Measurements from ENCODE around the gene FOXC2. TPM values are rescaled to one million over a fixed set of nuclear protein-coding genes. Genes with fewer than 3 reads are reported as not detected.

FOXC2 gene
- total and polyA plus RNA-seq, 2 of the 13 experiments (the other 11 are each of a cell fraction or from before 2014, with no cell fraction given) = not detected

DNA sequence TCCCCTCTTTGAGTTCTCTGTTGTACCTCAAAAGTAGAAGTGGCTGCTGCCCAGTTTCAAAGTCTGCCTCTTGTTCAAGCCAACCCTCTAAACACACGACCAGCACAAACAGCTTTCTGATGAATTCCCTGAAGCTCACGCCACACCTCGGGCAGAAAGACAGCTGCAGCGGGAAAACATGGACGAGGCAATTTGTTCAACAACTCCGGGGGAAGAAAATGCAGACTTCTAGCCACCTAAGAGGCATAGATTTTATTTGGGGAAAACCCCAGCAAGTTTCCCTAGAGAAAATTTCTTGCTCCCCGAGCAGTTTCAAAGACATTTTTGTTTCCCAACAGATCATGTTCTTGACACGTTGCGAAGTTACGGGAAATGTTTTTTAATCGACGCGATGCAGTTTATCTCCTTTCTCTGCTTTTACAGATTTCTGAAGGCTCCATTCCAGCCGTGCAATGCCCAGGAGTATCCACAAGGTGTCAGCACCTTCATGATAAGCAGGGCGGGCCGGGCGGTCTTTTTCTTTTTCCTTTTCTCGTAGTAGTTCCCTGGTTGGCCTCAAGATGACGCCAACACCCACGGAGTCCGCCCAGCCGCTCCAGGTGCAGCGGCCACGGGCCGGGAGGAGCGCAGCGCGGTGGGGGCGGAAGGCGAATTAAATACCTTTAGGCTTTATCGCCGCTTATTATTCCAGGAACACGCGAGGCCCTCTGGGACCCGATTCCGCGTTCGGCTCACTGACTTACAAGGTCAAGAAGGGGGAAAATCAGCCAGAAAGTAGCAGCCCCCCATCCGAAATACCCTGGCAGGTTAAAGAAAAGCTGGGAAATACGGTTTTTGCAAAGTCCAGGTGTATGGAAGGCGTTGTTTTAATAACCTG lies 2.9 kb upstream of the FOXC2 start (continued):
- TF ChIP-seq, protein P1, sequence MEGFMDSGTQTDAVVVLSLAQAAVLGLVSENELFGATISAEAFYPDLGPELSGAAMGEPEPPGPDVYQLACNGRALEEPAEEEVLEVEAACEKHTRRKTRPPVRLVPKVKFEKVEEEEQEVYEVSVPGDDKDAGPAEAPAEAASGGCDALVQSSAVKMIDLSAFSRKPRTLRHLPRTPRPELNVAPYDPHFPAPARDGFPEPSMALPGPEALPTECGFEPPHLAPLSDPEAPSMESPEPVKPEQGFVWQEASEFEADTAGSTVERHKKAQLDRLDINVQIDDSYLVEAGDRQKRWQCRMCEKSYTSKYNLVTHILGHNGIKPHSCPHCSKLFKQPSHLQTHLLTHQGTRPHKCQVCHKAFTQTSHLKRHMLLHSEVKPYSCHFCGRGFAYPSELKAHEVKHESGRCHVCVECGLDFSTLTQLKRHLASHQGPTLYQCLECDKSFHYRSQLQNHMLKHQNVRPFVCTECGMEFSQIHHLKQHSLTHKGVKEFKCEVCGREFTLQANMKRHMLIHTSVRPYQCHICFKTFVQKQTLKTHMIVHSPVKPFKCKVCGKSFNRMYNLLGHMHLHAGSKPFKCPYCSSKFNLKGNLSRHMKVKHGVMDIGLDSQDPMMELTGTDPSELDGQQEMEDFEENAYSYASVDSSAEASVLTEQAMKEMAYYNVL (CRISPR knock-in tag; IDR thresholded peaks at IDR 0.05; ENCODE audit: borderline replicate concordance) = no peak
- TF ChIP-seq ZNF350 (CRISPR knock-in tag; IDR thresholded peaks at IDR 0.05; ENCODE audit: borderline replicate concordance, low read depth) (peak; percentile 75; the same call in 1 of the 2 replicates), ZNF572 (CRISPR knock-in tag; IDR thresholded peaks at IDR 0.05) (peak; percentile 40; the same call in 1 of the 2 replicates), KDM3A (CRISPR knock-in tag; IDR thresholded peaks at IDR 0.05; ENCODE audit: low read depth) (peak; percentile 66; the same call in 1 of the 2 replicates), ZNF556 (CRISPR knock-in tag; IDR thresholded peaks at IDR 0.05; ENCODE audit: borderline replicate concordance) (no peak), KDM2A (CRISPR knock-in tag; IDR thresholded peaks at IDR 0.05; ENCODE audit: borderline replicate concordance, low read depth) (peak; percentile 90; the same call in 1 of the 2 replicates), MIXL1 (CRISPR knock-in tag; IDR thresholded peaks at IDR 0.05) (no peak), NONO (IDR thresholded peaks at IDR 0.05) (no peak), NONO (CRISPR knock-in tag; conservative IDR thresholded peaks at IDR 0.05) (peak; percentile 54; the same call in 1 of the 2 replicates), KLF15 (CRISPR knock-in tag; IDR thresholded peaks at IDR 0.05; ENCODE audit: borderline replicate concordance) (no peak), ATAD3A (CRISPR knock-in tag; IDR thresholded peaks at IDR 0.05) (no peak), ZNF563 (CRISPR knock-in tag; IDR thresholded peaks at IDR 0.05) (no peak), ZNF446 (CRISPR knock-in tag; IDR thresholded peaks at IDR 0.05) (no peak; the same call in 1 of the 2 replicates), ZNF780A (CRISPR knock-in tag; IDR thresholded peaks at IDR 0.05) (no peak), ZNF24 (IDR thresholded peaks at IDR 0.05) (0 out of 2 replicates have a peak, but pooled peaks have one; percentile 34), ZBTB8A (CRISPR knock-in tag; IDR thresholded peaks at IDR 0.05; ENCODE audit: borderline replicate concordance, low read depth) (no peak)
- TF ChIP-seq, protein P2, sequence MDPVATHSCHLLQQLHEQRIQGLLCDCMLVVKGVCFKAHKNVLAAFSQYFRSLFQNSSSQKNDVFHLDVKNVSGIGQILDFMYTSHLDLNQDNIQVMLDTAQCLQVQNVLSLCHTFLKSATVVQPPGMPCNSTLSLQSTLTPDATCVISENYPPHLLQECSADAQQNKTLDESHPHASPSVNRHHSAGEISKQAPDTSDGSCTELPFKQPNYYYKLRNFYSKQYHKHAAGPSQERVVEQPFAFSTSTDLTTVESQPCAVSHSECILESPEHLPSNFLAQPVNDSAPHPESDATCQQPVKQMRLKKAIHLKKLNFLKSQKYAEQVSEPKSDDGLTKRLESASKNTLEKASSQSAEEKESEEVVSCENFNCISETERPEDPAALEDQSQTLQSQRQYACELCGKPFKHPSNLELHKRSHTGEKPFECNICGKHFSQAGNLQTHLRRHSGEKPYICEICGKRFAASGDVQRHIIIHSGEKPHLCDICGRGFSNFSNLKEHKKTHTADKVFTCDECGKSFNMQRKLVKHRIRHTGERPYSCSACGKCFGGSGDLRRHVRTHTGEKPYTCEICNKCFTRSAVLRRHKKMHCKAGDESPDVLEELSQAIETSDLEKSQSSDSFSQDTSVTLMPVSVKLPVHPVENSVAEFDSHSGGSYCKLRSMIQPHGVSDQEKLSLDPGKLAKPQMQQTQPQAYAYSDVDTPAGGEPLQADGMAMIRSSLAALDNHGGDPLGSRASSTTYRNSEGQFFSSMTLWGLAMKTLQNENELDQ (CRISPR knock-in tag; IDR thresholded peaks at IDR 0.05; ENCODE audit: borderline replicate concordance) = no peak
- TF ChIP-seq, protein P3, sequence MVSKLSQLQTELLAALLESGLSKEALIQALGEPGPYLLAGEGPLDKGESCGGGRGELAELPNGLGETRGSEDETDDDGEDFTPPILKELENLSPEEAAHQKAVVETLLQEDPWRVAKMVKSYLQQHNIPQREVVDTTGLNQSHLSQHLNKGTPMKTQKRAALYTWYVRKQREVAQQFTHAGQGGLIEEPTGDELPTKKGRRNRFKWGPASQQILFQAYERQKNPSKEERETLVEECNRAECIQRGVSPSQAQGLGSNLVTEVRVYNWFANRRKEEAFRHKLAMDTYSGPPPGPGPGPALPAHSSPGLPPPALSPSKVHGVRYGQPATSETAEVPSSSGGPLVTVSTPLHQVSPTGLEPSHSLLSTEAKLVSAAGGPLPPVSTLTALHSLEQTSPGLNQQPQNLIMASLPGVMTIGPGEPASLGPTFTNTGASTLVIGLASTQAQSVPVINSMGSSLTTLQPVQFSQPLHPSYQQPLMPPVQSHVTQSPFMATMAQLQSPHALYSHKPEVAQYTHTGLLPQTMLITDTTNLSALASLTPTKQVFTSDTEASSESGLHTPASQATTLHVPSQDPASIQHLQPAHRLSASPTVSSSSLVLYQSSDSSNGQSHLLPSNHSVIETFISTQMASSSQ (IDR thresholded peaks at IDR 0.05; ENCODE audit: low read depth) = no peak
- TF ChIP-seq, protein P3 (CRISPR knock-in tag; IDR thresholded peaks at IDR 0.05; ENCODE audit: borderline replicate concordance) = no peak
